Right atrium auricular region (tissue), 2 donors: ENCODE measurements around the gene FOXN1. TPM values are rescaled to one million over a fixed set of nuclear protein-coding genes. Genes with fewer than 3 reads are reported as not detected.

Experiments used
- DNase-seq: peaks from one replicate; pipeline ENCODE4 v3.0.0-alpha.2; 2019; ENCODE audit warnings: low spot score
- H3K27ac ChIP-seq, 2 donors: fragments of 200-600 bp; sonication (generic); 1 replicate in 1 of 2; 2 replicates in 1 of 2; pipeline ENCODE4 v1.5.1; 2016 to 2019
- H3K27me3 ChIP-seq, 2 donors: fragments of 200-600 bp; sonication (generic); one replicate each; pipeline versions ENCODE4 v1.5.1 to v1.6.0; 2017 to 2019
- H3K36me3 ChIP-seq: fragments of 200-600 bp; sonication (generic); one replicate; pipeline ENCODE4 v1.5.1; 2016
- H3K4me1 ChIP-seq, 2 donors: fragments of 200-600 bp; sonication (generic); one replicate each; pipeline versions ENCODE4 v1.5.1 to v1.6.0; 2017 to 2019
- H3K4me3 ChIP-seq, 2 donors: fragments of 200-600 bp; sonication (generic); 1 replicate in 1 of 2; 2 replicates in 1 of 2; pipeline ENCODE4 v1.5.1; 2017 to 2019; ENCODE audit warnings: mild to moderate bottlenecking in 1 of 2, moderate library complexity in 1 of 2
- H3K9me3 ChIP-seq, 2 donors: fragments of 200-600 bp; sonication (generic); one replicate each; pipeline ENCODE4 v1.5.1; 2019
- total RNA-seq, 2 donors: library from RNA; depleted of rRNA; stranded (reverse); fragments of >200 nt; gene quantifications; one replicate each; pipeline ENCODE4 v1.1.0, GENCODE V29; 2016
- TF ChIP-seq, protein P1 (sequence below), 2 donors: fragments of 200-600 bp; sonication (generic); IDR thresholded peaks; one replicate each; pipeline ENCODE4 v1.5.1; 2019; ENCODE audit warnings: antibody characterized with exemption in 2 of 2

The FOXN1 gene
- total RNA-seq, 2 donors from 2014 or later: not detected

DNA sequence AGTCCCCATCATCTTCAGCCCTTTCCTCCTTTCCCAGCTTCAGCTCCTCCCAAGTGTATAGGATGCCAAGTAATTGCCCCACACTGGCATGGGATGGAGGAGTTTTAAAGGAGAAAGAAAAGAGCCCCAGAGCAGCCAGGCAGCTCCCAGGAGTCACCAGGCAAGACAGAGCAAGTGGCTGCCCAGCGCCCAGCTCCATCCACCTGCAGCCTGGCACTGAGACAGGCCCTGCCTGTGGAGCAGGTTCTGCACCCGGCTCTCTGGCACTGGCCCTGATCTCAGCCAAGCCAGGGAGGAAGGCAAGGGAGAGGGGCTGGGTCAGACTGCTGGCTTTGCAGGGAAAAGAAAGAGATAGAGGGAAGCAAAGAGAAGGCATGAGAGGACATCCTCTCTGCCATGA, 21.7 kb downstream of the FOXN1 start:
- TF ChIP-seq, protein P1, sequence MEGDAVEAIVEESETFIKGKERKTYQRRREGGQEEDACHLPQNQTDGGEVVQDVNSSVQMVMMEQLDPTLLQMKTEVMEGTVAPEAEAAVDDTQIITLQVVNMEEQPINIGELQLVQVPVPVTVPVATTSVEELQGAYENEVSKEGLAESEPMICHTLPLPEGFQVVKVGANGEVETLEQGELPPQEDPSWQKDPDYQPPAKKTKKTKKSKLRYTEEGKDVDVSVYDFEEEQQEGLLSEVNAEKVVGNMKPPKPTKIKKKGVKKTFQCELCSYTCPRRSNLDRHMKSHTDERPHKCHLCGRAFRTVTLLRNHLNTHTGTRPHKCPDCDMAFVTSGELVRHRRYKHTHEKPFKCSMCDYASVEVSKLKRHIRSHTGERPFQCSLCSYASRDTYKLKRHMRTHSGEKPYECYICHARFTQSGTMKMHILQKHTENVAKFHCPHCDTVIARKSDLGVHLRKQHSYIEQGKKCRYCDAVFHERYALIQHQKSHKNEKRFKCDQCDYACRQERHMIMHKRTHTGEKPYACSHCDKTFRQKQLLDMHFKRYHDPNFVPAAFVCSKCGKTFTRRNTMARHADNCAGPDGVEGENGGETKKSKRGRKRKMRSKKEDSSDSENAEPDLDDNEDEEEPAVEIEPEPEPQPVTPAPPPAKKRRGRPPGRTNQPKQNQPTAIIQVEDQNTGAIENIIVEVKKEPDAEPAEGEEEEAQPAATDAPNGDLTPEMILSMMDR (IDR thresholded peaks at IDR 0.05): no peak
- no peaks in the 10 kb centered on the region for H3K27me3 ChIP-seq
- DNase-seq: no peak
- H3K27ac ChIP-seq: no peak overlapping the region
- H3K4me1 ChIP-seq: no peaks in the 10 kb centered on the region
- no peaks in the 10 kb centered on the region for H3K36me3 ChIP-seq
- H3K4me3 ChIP-seq: no peak overlapping the region
- no peaks in the 10 kb centered on the region for H3K9me3 ChIP-seq

DNA sequence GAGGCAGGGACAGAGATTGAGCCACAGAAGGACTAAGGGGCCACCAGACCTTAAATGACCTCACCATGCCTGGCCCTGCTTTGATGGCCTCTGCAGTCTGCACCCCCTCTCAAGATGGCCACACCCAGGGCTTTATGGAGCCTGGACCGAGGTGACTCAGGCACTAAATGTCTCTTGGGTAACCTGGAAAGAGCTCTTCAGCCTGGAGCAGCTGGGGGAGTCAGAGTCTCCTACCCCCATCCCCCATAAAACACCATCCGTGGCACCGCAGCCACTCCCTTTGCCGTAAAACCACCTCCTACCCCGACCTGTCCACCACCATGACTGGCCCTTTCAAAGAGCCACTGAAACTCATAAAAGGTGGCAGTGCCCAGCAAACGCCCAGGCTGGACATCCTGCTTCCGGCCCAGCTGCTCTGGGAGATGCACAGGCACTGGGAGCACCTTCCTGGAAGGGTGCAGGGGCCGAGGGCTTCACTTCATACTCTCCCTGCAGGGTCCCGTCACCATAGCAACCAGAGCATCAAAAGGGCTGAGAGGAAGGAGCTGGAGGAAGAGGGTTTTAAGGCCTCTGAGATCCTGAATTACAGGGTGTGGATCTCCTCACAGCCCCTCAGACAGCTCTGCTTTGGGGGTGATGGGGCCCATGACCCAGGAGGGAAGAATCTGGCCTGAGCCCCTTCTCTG, 22.3 kb downstream of the FOXN1 start:
- Histone ChIP-seq H3K36me3 (no peaks in the 10 kb centered on the region), H3K27ac (no peak overlapping the region), H3K4me3 (no peak overlapping the region), H3K27me3 (no peaks in the 10 kb centered on the region), H3K4me1 (no peaks in the 10 kb centered on the region), H3K9me3 (no peaks in the 10 kb centered on the region)
- no peak for DNase-seq
- TF ChIP-seq, protein P1 (IDR thresholded peaks at IDR 0.05): no peak

DNA sequence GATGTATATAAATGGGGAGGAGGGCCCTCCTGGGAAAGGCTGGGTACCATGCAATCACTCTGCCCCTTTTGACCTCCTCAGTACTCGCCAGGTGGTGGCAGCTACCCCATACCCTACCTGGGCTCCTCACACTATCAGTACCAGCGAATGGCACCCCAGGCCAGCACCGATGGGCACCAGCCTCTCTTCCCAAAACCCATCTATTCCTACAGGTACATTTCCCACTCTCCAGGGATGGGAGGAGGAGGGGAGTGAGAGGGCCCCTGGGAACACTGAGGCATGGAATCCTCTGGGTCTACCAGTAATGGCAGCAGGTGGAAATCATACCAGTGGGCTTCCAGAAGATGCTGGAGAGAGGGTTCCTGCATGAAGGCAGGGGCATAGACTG, 22.9 kb downstream of the FOXN1 start:
- no peak overlapping the region for H3K27ac ChIP-seq
- no peak for DNase-seq
- no peaks in the 10 kb centered on the region for H3K27me3 ChIP-seq
- no peaks in the 10 kb centered on the region for H3K4me1 ChIP-seq
- H3K4me3 ChIP-seq: no peak overlapping the region
- H3K36me3 ChIP-seq: no peaks in the 10 kb centered on the region
- TF ChIP-seq, protein P1 (IDR thresholded peaks at IDR 0.05): no peak
- no peaks in the 10 kb centered on the region for H3K9me3 ChIP-seq

DNA sequence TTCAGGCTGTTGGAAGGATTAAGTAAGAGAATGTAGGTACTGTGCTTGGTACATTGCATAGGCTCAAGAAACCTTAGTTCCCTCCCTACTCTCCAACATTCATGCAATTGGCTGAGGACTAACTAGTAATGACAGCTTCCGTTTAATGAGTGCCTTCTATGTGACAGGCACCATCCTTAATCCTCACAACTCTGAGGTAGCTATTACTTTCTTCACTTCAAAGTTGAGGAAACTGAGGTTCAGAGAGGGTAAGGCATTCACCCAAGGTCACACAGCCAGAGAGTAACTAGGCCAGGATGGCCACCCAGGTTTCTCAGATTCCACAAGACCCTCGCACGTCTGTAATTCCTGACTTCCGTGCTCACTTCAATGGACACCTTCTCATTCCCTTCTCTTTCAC, 24.1 kb downstream of the FOXN1 start:
- DNase-seq: no peak
- TF ChIP-seq, protein P1 (IDR thresholded peaks at IDR 0.05): no peak
- Histone ChIP-seq H3K36me3 (no peaks in the 10 kb centered on the region), H3K4me1 (no peaks in the 10 kb centered on the region), H3K27me3 (no peaks in the 10 kb centered on the region), H3K27ac (no peak overlapping the region), H3K9me3 (no peaks in the 10 kb centered on the region), H3K4me3 (no peak overlapping the region)

DNA sequence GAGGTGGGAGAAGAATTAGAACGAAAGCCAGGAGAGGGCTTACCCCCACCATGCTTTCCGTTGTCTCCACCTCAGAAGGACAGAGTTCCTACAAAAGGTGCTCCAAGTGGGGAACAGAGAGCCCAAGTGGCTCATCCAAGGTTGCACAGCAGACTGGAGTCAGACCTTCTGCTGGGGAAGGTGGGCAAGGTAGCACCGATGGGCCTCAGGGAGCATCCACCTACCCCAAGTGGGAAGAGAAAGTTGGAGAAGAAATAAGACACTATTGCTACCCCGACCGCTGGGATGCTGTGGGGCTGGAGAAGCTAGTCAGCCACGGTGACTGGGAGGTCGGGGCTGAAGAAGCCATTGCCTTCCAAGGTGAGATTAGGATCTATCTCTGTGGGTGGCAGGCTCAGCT, 24.8 kb downstream of the FOXN1 start:
- no peaks in the 10 kb centered on the region for H3K4me1 ChIP-seq
- TF ChIP-seq, protein P1 (IDR thresholded peaks at IDR 0.05): no peak
- DNase-seq: no peak

More for the DNA sequence above, 24.8 kb downstream of the FOXN1 start:
- Histone ChIP-seq H3K27me3 (no peaks in the 10 kb centered on the region), H3K9me3 (no peaks in the 10 kb centered on the region), H3K27ac (no peak overlapping the region), H3K4me3 (no peak overlapping the region), H3K36me3 (no peaks in the 10 kb centered on the region)
